Measurements from ENCODE around the gene RFT1. TPM values are rescaled to one million over a fixed set of nuclear protein-coding genes. Genes with fewer than 3 reads are reported as not detected.
A peak's percentile ranks its signal among the peaks of the same experiment; 100 is the strongest.

The RFT1 gene
- total RNA-seq, 2 donors from 2014 or later = 29.3 to 35.2 TPM

- peak within 1 kb of the TSS; percentile 74 for H3K27ac Mint-ChIP-seq
- Histone ChIP-seq H3K36me3 (ENCODE audit: control insufficient read depth, insufficient read depth, low read length) (no peaks in the 10 kb centered on the region), H3K4me3 (ENCODE audit: low read length) (peak within 1 kb of the TSS; percentile 80), H3K9ac (ENCODE audit: extremely low read depth, low read length, poor library complexity, severe bottlenecking) (peak within 1 kb of the TSS; percentile 38), H3K4me1 (ENCODE audit: control insufficient read depth, insufficient read depth, low read length) (peaks cover 12% of the 10 kb centered on the region), H3K27ac (ENCODE audit: low read depth, low read length) (no peak within 1 kb of the TSS), H3K9me3 (ENCODE audit: control insufficient read depth, low read length) (no peaks in the 10 kb centered on the region), H3K27me3 (ENCODE audit: control insufficient read depth, insufficient read depth, low read length, poor library complexity, severe bottlenecking) (peaks cover 5% of the 10 kb centered on the region)
- peaks cover 40% of the 10 kb centered on the region for H3K4me1 Mint-ChIP-seq
- H3K27me3 Mint-ChIP-seq (ENCODE audit: insufficient read depth) = peaks cover 12% of the 10 kb centered on the region
- DNase-seq = peak; percentile 93
- 0% methylated on average over 17 to 88 of the region's 88 CpGs for WGBS, 2 experiments (ENCODE audit: insufficient coverage in 1 of 2, insufficient read length in 1 of 2)
- H3K4me3 Mint-ChIP-seq = peak within 1 kb of the TSS; percentile 82
- peak; percentile 75 for TF ChIP-seq CTCF (conservative IDR thresholded peaks at IDR 0.05)
- H3K9me3 Mint-ChIP-seq = no peaks in the 10 kb centered on the region
- H3K36me3 Mint-ChIP-seq (ENCODE audit: low read depth) = no peaks in the 10 kb centered on the region
Measured at GRCh38 chr3:53160660-53161449, 30.6 kb upstream of the RFT1 start, which contains the start of gene PRKCD. TSS of gene PRKCD (plus strand) at chr3:53161209. CDS start at chr3:53178423, 17,214 bp downstream.

GRCh38 chr3:53160061-53160659 lies 29.9 kb upstream of the RFT1 start:
- TF ChIP-seq CTCF (conservative IDR thresholded peaks at IDR 0.05) = no peak
- Histone ChIP-seq H3K27ac (ENCODE audit: low read depth, low read length) (no peak overlapping the region), H3K36me3 (ENCODE audit: control insufficient read depth, insufficient read depth, low read length) (no peaks in the 10 kb centered on the region), H3K27me3 (ENCODE audit: control insufficient read depth, insufficient read depth, low read length, poor library complexity, severe bottlenecking) (peaks cover 5% of the 10 kb centered on the region), H3K9me3 (ENCODE audit: control insufficient read depth, low read length) (no peaks in the 10 kb centered on the region), H3K9ac (ENCODE audit: extremely low read depth, low read length, poor library complexity, severe bottlenecking) (peak overlapping the region; percentile 38), H3K4me1 (ENCODE audit: control insufficient read depth, insufficient read depth, low read length) (peaks cover 12% of the 10 kb centered on the region), H3K4me3 (ENCODE audit: low read length) (peak overlapping the region; percentile 80)
- Mint-ChIP-seq H3K27me3 (ENCODE audit: insufficient read depth) (peaks cover 16% of the 10 kb centered on the region), H3K9me3 (no peaks in the 10 kb centered on the region), H3K36me3 (ENCODE audit: low read depth) (no peaks in the 10 kb centered on the region), H3K4me1 (peaks cover 40% of the 10 kb centered on the region), H3K27ac (peak overlapping the region; percentile 74), H3K4me3 (peak overlapping the region; percentile 82)
- DNase-seq = no peak
- 42 to 47% methylated on average over 3 to 4 of the region's 4 CpGs for WGBS, 2 experiments (ENCODE audit: insufficient coverage in 1 of 2, insufficient read length in 1 of 2)

GRCh38 chr3:53159156-53160060 lies 29.2 kb upstream of the RFT1 start:
- Histone ChIP-seq H3K9ac (ENCODE audit: extremely low read depth, low read length, poor library complexity, severe bottlenecking) (no peak overlapping the region), H3K4me1 (ENCODE audit: control insufficient read depth, insufficient read depth, low read length) (peaks cover 12% of the 10 kb centered on the region), H3K9me3 (ENCODE audit: control insufficient read depth, low read length) (no peaks in the 10 kb centered on the region), H3K4me3 (ENCODE audit: low read length) (no peak overlapping the region), H3K27ac (ENCODE audit: low read depth, low read length) (no peak overlapping the region), H3K27me3 (ENCODE audit: control insufficient read depth, insufficient read depth, low read length, poor library complexity, severe bottlenecking) (peaks cover 5% of the 10 kb centered on the region), H3K36me3 (ENCODE audit: control insufficient read depth, insufficient read depth, low read length) (no peaks in the 10 kb centered on the region)
- Mint-ChIP-seq H3K27ac (peak overlapping the region; percentile 74), H3K4me3 (peak overlapping the region; percentile 82), H3K4me1 (peaks cover 40% of the 10 kb centered on the region), H3K36me3 (ENCODE audit: low read depth) (no peaks in the 10 kb centered on the region), H3K27me3 (ENCODE audit: insufficient read depth) (peaks cover 17% of the 10 kb centered on the region), H3K9me3 (no peaks in the 10 kb centered on the region)
- WGBS, 2 experiments (ENCODE audit: insufficient coverage in 1 of 2, insufficient read length in 1 of 2) = 76 to 94% methylated on average over 6 to 9 of the region's 9 CpGs
- DNase-seq = peak; percentile 84
- peak; percentile 39 for TF ChIP-seq CTCF (conservative IDR thresholded peaks at IDR 0.05)
